ENCODE results near the gene KRTAP1-1.
"Not testable (repeated sequence)": the region's sequence is repeated elsewhere in the genome, so short reads cannot be mapped to it uniquely, and the experiment has no call there.

KRTAP1-1 gene

GRCh38 chr17:41009936-41010335 lies 31.3 kb downstream of the KRTAP1-1 start:
- no peak for FAIRE-seq

DNA sequence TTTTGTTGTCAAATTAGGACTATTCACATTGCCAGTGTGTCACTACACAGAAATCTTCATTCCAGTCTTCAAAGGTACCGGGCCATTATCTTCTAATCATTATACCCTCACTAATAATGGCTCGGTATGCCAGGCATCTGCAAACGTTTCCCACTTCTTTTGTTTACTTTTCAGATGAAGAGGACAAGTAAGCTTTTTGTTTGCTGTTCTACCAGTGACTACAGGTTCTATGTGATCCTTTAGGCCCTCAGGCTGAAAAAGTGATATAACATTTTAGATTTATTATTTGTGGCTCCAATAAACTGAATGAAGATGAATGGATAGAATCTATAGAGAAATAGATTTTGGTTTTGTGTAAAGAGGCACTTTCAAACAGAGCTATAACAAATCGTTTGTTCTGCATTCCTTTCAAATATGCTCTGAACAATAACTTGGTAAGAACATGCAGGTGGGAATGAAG lies 31.9 kb downstream of the KRTAP1-1 start:
- no peak for FAIRE-seq

- no peak for FAIRE-seq
These were observed 32.4 kb downstream of the KRTAP1-1 start, which contains the start of gene KRTAP3-1 for GRCh38 chr17:41008811-41009210. KRTAP3-1 (minus strand) TSS chr17:41009128; CDS start chr17:41009074, 54 bp downstream.

DNA sequence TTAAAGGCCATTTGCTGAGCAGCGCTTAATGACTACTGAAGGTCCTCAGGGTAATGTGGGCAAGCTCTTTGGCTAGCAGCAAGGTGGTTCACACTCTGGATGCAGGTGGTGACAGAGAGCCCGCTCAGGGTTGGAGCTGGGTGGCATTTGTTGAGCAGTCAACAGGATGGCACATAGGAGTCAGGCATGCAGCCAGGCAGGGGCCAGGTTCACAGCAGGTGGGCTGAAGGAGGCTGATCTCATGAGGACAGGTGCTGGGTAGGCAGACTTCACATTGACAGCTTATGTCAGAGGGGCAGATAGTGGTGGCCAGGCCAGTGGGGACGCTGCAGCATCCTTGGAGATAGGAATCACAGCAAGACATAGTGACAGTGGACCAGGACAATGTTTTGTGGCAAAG lies 36.9 kb downstream of the KRTAP1-1 start:
- no peak for FAIRE-seq

- no peak for FAIRE-seq
These were observed 37.3 kb downstream of the KRTAP1-1 start for GRCh38 chr17:41003926-41004325.

GRCh38 chr17:41002814-41003213 lies 38.4 kb downstream of the KRTAP1-1 start:
- no peak for FAIRE-seq

- no peak for FAIRE-seq
These were observed 39.5 kb downstream of the KRTAP1-1 start for GRCh38 chr17:41001795-41002194.

DNA sequence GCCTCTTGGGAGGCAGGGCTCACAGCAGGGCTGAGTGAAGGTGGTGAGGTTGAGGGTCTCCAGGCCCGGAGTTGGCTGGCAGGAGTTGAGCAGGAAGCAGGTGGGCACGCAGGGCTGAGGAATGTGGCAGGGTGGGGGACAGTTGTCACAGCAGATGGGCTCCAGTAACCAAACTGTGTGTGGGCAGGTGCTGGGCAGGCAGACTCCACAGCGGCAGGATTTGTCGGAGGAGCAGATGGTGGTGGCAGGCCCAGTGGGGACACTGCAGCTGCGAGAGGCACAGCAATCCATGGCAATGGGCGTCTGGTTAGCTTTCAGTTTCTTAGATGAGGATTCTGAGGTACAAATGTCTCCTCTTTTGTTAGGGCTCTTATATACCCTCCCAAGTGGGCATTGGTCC lies 41.7 kb downstream of the KRTAP1-1 start, which contains the start of gene KRTAP3-2:
Gene KRTAP3-2, minus strand, starts transcription at position 344 of the 400 bp plus-strand sequence. Its CDS starts 53 bp downstream, at position 291.
- not testable (repeated sequence) for FAIRE-seq

DNA sequence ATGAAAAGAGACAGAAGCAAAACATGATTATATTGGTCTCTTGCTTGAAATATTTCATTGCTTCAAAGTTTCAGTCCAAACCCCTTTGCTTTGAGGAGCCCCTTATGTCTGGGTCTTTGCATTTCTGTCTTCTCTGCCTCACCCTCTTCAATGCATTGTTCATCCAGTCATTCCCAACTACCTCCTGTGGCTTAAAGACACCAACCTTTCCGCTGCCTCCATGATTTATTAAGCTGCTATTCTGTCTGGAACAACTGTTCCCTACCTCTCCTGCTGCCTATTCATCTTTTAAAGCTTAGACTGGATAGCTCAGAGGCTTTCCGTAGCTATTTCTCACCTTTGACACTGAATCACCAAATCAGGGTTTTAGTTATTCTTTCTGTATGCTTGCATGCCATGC lies 43.9 kb downstream of the KRTAP1-1 start:
- no peak for FAIRE-seq

- no peak for FAIRE-seq
These were observed 44.4 kb downstream of the KRTAP1-1 start for GRCh38 chr17:40996829-40997228.

DNA sequence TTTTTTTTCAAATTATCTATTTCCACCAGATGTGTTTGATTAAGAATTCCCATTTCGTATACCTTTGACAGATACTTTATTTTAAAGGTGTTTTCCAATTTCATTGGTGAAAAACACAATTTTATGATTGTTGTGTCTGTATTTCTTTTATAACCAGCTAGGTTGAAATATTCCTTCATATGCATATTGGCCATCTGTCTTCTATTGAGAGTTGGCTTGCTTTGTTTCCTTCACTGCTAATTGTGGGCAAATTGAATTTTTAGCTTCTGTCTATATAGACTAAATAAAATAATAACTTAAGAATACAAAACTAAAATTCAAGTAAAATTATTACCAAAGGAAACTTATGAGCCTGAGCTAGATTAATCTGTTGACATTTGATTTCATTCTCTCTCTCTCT lies 46.1 kb downstream of the KRTAP1-1 start:
- no peak for FAIRE-seq

- FAIRE-seq = no peak
These were observed 47.4 kb downstream of the KRTAP1-1 start, which contains the start of gene KRTAP3-3 for GRCh38 chr17:40993839-40994238. KRTAP3-3 (minus strand) TSS chr17:40994164; CDS start chr17:40994097, 67 bp downstream.

- no peak for FAIRE-seq
These were observed 48.2 kb downstream of the KRTAP1-1 start for GRCh38 chr17:40993084-40993483.

- FAIRE-seq = no peak
These were observed 48.6 kb downstream of the KRTAP1-1 start for GRCh38 chr17:40992666-40993065.
